ENCODE measurements around the gene CEP126. TPM values are rescaled to one million over a fixed set of nuclear protein-coding genes. Genes with fewer than 3 reads are reported as not detected.
"Not testable (repeated sequence)": the region's sequence is repeated elsewhere in the genome, so short reads cannot be mapped to it uniquely, and the experiment has no call there.

CEP126 gene
- total and polyA plus RNA-seq, 3 donors from 2014 or later = 11.2 to 18.6 (median 14.8) TPM

GRCh38 chr11:101960231-101960630, 45.4 kb downstream of the CEP126 start:
- no peaks in the 10 kb centered on the region for H3K36me3 ChIP-seq (ENCODE audit: low read depth, missing control alignments)
- intact Hi-C loops (cut with DNase I; ENCODE audit: low total_unique reads) = no loop called here
- TF ChIP-seq POLR2A (IDR thresholded peaks at IDR 0.05) = no peak
- no peak for TF ChIP-seq CTCF (IDR thresholded peaks at IDR 0.05)
- H3K27me3 ChIP-seq = no peaks in the 10 kb centered on the region
- no peak for DNase-seq
- 89 to 100% methylated on average over 1 of the region's 1 CpG for WGBS, 2 donors
- no peaks in the 10 kb centered on the region for H3K9me3 ChIP-seq
- H3K4me1 ChIP-seq = no peaks in the 10 kb centered on the region
- H3K27ac ChIP-seq = no peak overlapping the region
- H3K4me3 ChIP-seq = no peak overlapping the region

GRCh38 chr11:101964200-101964599, 49.4 kb downstream of the CEP126 start:
- H3K9me3 ChIP-seq; H3K27ac ChIP-seq; H3K36me3 ChIP-seq (ENCODE audit: low read depth, missing control alignments); H3K4me3 ChIP-seq; H3K27me3 ChIP-seq; DNase-seq; intact Hi-C loops (cut with DNase I; ENCODE audit: low total_unique reads); H3K4me1 ChIP-seq: not testable (repeated sequence)
- 91 to 94% methylated on average over 10 of the region's 10 CpGs for WGBS, 2 donors

GRCh38 chr11:101974255-101974654, 59.4 kb downstream of the CEP126 start:
- H3K36me3 ChIP-seq (ENCODE audit: low read depth, missing control alignments) = no peaks in the 10 kb centered on the region
- 45 to 46% methylated on average over 2 of the region's 2 CpGs for WGBS, 2 donors
- no peak for DNase-seq
- H3K4me1 ChIP-seq = no peaks in the 10 kb centered on the region
- intact Hi-C loops (cut with DNase I; ENCODE audit: low total_unique reads) = no loop called here
- no peak overlapping the region for H3K4me3 ChIP-seq
- TF ChIP-seq CTCF (IDR thresholded peaks at IDR 0.05) (no peak), POLR2A (IDR thresholded peaks at IDR 0.05) (no peak)
- no peaks in the 10 kb centered on the region for H3K9me3 ChIP-seq
- H3K27ac ChIP-seq = no peak overlapping the region
- no peaks in the 10 kb centered on the region for H3K27me3 ChIP-seq

- no peak for DNase-seq
- intact Hi-C loops (cut with DNase I; ENCODE audit: low total_unique reads) = no loop called here
- WGBS, 2 donors = 87 to 93% methylated on average over 1 of the region's 1 CpG
Observed at GRCh38 chr11:101974771-101975170, 60.0 kb downstream of the CEP126 start.

GRCh38 chr11:101975734-101976133, 60.9 kb downstream of the CEP126 start:
- Histone ChIP-seq H3K27ac (no peak overlapping the region), H3K4me3 (no peak overlapping the region), H3K9me3 (no peaks in the 10 kb centered on the region), H3K4me1 (no peaks in the 10 kb centered on the region), H3K36me3 (ENCODE audit: low read depth, missing control alignments) (no peaks in the 10 kb centered on the region), H3K27me3 (no peaks in the 10 kb centered on the region)
- DNase-seq = no peak
- WGBS, 2 donors = 92 to 97% methylated on average over 2 of the region's 2 CpGs
- intact Hi-C loops (cut with DNase I; ENCODE audit: low total_unique reads) = no loop called here
- TF ChIP-seq POLR2A (IDR thresholded peaks at IDR 0.05) (no peak), CTCF (IDR thresholded peaks at IDR 0.05) (no peak)

More at GRCh38 chr11:101974771-101975170, 60.0 kb downstream of the CEP126 start:
- Histone ChIP-seq H3K27ac (no peak overlapping the region), H3K9me3 (no peaks in the 10 kb centered on the region), H3K36me3 (ENCODE audit: low read depth, missing control alignments) (no peaks in the 10 kb centered on the region), H3K27me3 (no peaks in the 10 kb centered on the region), H3K4me1 (no peaks in the 10 kb centered on the region), H3K4me3 (no peak overlapping the region)
- TF ChIP-seq CTCF (IDR thresholded peaks at IDR 0.05) (no peak), POLR2A (IDR thresholded peaks at IDR 0.05) (no peak)

All from testis (tissue), 3 donors.